ENCODE data around the gene CEMIP.

Gene CEMIP

DNA sequence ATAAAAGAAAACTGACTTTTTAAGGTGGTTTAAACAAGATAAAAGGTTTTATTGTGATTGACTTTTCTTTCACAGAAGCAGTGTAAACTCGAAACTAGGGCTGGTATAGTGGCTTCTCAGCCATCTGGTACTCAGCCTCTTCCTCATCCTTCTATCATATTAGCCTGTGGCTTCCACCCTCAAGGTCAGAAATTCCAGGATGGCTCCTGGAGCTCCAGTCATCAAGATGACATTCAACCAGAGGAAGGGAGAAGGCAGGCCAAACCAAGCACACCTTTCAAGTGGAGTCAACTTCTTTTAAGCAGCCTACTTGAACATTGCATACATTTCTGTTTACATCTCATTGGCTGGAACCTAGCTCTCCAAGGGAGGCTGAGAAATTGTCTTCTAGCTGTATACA lies 211.8 kb downstream of the CEMIP start:
- DNase-seq = no peak

DNA sequence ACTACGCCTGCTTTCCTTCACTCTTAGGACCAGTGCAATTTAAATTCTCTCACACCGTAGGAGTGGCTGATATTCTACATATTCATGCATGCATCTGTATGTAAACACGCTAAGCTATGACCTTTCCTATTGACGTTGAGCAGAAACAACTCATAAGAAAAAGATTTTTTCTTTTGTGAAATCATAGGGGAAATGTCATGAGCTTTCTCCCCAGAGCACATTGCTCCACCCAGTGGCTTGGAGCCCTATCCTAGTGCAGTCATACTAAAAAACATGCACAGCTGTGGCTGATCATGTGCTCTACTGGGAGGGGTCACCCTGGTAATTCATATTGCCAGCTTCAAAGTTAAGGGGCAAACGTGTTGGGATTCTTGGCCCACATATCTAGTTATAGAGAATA lies 212.3 kb downstream of the CEMIP start:
- DNase-seq = no peak

DNA sequence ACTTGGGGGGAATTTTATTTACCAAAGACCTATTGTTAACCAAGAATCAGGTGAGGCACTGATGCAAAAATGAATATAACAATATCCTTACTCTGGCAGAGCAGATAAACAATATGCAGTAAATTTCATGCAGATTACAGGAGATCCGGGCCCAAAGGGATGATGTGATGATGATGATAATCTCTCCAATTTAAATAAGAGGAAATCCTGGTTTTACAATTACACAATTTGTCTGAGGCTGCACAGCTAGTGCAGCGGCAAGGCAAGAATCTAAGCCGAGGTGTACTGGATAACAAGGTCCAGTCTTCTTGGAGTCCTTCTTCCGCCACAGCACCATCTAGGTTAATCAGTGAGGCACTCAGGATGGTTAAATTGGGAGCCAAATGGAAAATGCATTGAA lies 212.8 kb downstream of the CEMIP start:
- DNase-seq = no peak

DNA sequence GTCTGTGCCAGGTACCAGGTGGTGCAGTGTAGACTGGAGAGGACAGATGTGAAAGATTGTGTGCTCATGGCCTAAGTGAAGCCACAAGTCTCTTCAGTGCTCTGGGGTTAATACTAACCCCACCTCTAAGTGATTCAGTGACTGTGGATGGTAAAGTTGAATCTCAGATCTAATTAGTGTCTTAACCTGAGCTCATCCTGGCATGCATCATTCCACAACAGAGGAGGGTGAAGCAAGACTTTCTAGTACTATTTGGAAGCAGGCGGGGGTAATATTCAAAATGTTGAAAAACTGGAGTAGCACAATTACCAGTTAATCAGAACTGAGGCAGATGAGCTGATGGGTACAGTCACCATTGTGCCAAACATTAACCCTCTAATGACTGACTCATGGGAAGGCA lies 213.3 kb downstream of the CEMIP start:
- DNase-seq = no peak

DNA sequence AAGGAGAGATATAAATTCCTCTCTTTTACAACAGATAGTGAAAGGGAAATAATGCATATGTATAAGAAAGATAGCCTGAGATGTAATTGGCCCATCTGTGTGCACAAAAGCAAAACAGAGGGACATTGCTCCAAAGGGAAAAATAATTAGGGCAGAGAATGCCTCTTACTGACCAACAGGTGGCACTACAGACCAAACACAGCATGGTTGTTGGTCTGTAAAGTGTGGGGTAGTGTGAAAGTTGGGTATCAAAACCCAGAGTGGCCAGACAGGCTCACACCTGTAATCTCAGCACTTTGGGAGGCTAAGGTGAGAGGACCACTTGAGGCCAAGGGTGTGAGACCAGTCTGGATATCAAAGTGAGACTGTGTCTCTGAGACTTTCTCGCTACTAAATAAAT lies 217.1 kb downstream of the CEMIP start:
- no peak for DNase-seq

DNA sequence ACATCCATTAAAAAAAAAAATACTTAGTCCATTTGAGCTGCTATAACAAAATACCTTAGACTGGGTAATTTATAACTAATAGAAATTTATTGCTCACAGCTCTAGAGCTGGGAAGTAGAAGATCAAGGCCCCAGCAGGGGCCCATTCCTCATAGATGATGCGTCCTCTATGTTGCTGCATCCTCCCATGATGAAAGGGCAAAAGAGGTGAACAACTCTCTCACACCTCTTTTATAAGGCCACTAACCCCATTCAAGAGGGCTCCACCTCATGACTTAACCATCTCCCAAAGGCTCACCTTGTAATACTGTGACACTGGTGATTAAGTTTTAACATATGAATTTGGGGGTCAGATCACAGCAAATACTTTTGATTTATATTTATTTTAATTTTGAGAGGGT lies 218.5 kb downstream of the CEMIP start:
- no peak for DNase-seq

DNA sequence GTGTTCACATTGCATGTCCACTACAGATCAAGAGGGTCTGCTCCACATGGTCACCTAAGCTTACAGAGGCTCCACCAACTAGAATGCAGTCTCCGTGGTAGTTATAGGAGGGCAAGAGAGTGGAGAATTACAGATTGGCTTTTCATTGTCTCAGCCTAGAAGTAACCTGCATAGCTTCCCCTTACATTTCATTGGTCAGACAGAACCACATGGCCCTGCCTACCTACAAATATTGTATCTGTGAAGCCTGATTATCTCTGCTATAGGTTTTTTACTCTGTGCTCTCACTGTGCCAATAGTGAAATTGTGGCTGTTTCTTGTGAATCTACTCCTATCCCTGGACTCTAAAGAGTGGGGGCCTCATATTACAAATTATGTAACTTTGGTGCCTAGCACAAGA lies 219.1 kb downstream of the CEMIP start:
- no peak for DNase-seq

DNA sequence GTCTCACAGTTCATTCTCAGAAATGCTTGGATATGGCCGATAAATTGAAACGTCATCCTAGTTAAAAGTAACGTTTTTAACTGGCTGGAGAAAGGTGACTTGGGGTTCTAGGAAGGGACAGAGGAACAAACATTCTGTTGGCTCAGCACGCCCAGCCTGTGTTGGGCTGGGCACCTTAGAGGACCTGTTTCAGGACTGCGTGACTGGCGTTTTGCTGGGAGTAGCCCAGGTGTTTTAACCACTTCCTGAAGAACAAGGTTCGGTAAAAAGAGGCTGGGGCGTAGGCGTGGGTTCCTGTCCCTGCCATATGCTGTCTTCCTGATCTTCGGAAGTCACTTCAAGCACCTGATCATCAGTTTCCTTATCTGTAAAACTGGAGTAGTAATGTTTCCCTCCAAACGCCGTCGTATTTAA lies 220.5 kb downstream of the CEMIP start:
- DNase-seq = peak; percentile 57

DNA sequence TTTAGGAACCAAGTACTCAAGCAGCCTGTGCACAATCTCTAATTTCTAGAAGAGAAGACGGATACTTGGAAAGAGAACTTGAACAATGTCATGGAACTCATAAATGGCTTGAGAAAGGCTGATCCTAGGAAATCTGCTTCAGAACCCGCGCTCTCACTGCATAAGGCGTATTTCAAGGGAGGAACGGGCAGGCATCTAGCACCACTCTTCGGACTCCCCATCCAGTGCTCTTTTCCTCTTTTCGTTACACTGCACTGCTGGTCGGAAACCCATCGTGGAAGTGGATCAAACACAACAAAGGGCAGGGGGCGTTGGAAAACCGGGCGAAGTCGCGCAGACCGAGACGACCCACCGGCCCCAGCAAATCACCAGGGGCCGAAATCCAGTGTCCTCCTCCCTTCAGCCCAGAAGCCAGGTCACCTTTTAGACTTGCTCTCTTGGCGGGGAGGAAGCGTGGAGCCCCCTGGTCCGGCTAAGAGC lies 221.0 kb downstream of the CEMIP start:
- no peak for DNase-seq

DNA sequence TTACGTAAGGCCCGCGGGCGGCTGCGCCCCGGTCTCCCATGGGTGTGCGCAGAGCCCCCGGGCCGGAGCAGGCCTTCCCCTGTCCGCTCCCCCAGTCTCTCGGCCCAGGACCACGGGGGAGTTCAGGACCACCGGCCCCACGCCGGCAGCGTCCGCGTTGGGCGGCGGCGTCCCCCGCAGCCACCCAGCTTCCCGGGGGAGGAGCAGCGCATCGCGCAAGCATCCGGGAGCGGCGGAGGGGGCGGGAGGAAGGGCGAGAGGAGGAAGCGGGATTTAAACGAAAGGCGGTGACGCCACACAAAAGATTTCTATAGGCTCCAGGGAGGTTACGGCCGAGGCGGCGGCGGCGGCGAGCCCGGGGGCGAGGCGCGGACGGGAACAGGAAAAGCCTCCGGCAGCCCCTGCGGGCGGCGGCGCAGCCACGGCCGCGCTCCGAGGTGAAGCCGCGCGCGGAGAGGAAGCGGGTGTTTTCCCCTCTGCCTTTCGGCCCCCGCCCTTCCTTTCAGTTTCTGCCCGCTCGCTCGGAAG lies 221.5 kb downstream of the CEMIP start, which contains the start of gene TLNRD1:
Gene TLNRD1, plus strand, starts transcription at position 300 of the 528 bp plus-strand sequence. CDS start 1,349 bp downstream, outside the sequence.
- peak; percentile 77 for DNase-seq
